Measurements from ENCODE around the gene OR10C1. TPM values are rescaled to one million over a fixed set of nuclear protein-coding genes. Genes with fewer than 3 reads are reported as not detected.

OR10C1 gene
- total and polyA plus RNA-seq, 10 of the 15 experiments (the other 5 are each of a cell fraction or from before 2014, with no cell fraction given) = not detected

DNA sequence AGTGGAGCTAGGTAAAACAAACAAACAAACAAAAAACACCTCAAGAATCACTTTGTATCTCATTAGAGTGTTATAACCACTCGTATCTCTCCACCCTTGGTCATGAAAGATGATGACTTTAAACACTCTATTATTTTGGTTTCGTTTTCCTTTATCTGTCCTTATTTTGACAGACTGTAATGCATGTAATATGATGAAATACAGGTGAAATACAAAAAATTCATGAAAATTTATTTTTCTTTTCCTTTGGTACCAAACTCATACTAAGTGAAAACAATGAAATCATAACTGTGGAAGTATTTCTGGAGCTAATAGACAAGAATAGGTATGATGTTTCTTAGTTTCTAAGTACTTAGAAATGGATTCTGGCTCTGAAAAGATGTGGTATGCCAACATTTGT is 39.6 kb upstream of the OR10C1 start:
- in situ Hi-C loops (cut with MboI) (no loop called here), intact Hi-C loops (cut with micrococcal nuclease; ENCODE audit: unreplicated experiment) (no loop called here)
- FAIRE-seq (no peak), ATAC-seq (no peak), DNase-seq (ENCODE audit: low read depth, low spot score) (no peak)
- H4K20me1 ChIP-seq (ENCODE audit: control insufficient read depth, insufficient read depth) = no peaks in the 10 kb centered on the region
- H3K9ac ChIP-seq (ENCODE audit: control insufficient read depth, insufficient read depth, low read length) = no peak overlapping the region
- H3K4me1 ChIP-seq (ENCODE audit: control insufficient read depth, insufficient read depth, low read length) = no peaks in the 10 kb centered on the region
- RAD21 ChIA-PET (ENCODE audit: unreplicated experiment) = no interaction called here
- 33% methylated on average over 2 of the region's 2 CpGs for WGBS (ENCODE audit: insufficient coverage, insufficient replicate concordance, low lambda C conversion rate, missing lambda C conversion rate)
- TF ChIP-seq SMAD5 (IDR thresholded peaks at IDR 0.05; ENCODE audit: low read depth) (no peak), FOXK2 (IDR thresholded peaks at IDR 0.05) (no peak), EZH2 (IDR thresholded peaks at IDR 0.05; ENCODE audit: borderline replicate concordance, control insufficient read depth, low read depth, low read length) (no peak), MXI1 (IDR thresholded peaks at IDR 0.05; ENCODE audit: low read depth, low read length) (no peak), STAT3 (IDR thresholded peaks at IDR 0.05; ENCODE audit: low read depth, low read length) (no peak), JUNB (IDR thresholded peaks at IDR 0.05) (no peak), HDAC6 (IDR thresholded peaks at IDR 0.05; ENCODE audit: unreplicated experiment) (no peak), BMI1 (IDR thresholded peaks at IDR 0.05; ENCODE audit: borderline replicate concordance) (no peak), BHLHE40 (IDR thresholded peaks at IDR 0.05; ENCODE audit: borderline replicate concordance in 1 of 2, low read depth in 2 of 2, low read length in 1 of 2) (no peak), EGR1 (IDR thresholded peaks at IDR 0.05; ENCODE audit: borderline replicate concordance in 1 of 2, low read depth in 2 of 2, low read length in 2 of 2) (no peak)
- TF ChIP-seq, protein P1, sequence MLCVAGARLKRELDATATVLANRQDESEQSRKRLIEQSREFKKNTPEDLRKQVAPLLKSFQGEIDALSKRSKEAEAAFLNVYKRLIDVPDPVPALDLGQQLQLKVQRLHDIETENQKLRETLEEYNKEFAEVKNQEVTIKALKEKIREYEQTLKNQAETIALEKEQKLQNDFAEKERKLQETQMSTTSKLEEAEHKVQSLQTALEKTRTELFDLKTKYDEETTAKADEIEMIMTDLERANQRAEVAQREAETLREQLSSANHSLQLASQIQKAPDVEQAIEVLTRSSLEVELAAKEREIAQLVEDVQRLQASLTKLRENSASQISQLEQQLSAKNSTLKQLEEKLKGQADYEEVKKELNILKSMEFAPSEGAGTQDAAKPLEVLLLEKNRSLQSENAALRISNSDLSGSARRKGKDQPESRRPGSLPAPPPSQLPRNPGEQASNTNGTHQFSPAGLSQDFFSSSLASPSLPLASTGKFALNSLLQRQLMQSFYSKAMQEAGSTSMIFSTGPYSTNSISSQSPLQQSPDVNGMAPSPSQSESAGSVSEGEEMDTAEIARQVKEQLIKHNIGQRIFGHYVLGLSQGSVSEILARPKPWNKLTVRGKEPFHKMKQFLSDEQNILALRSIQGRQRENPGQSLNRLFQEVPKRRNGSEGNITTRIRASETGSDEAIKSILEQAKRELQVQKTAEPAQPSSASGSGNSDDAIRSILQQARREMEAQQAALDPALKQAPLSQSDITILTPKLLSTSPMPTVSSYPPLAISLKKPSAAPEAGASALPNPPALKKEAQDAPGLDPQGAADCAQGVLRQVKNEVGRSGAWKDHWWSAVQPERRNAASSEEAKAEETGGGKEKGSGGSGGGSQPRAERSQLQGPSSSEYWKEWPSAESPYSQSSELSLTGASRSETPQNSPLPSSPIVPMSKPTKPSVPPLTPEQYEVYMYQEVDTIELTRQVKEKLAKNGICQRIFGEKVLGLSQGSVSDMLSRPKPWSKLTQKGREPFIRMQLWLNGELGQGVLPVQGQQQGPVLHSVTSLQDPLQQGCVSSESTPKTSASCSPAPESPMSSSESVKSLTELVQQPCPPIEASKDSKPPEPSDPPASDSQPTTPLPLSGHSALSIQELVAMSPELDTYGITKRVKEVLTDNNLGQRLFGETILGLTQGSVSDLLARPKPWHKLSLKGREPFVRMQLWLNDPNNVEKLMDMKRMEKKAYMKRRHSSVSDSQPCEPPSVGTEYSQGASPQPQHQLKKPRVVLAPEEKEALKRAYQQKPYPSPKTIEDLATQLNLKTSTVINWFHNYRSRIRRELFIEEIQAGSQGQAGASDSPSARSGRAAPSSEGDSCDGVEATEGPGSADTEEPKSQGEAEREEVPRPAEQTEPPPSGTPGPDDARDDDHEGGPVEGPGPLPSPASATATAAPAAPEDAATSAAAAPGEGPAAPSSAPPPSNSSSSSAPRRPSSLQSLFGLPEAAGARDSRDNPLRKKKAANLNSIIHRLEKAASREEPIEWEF (IDR thresholded peaks at IDR 0.05; ENCODE audit: insufficient replicate concordance, low read depth, low read length) = no peak
- H2AFZ ChIP-seq (ENCODE audit: control insufficient read depth, low read depth, low read length) = no peak overlapping the region
- no peaks in the 10 kb centered on the region for H3K27me3 ChIP-seq (replicated peaks in 1 of 2; ENCODE audit: control insufficient read depth in 2 of 2, insufficient read depth in 2 of 2, low read length in 1 of 2)
- H3K9me3 ChIP-seq (replicated peaks; ENCODE audit: control insufficient read depth, insufficient read depth, low read length) = no peaks in the 10 kb centered on the region
- SMC1A ChIA-PET (ENCODE audit: uncharacterized antibody, unreplicated experiment) = interaction anchor here (0.8 kb wide), 1 partner anchor 123 kb away, joined by 6 read pairs; no protein-coding TSS in a partner anchor
- H3K27ac ChIP-seq (ENCODE audit: control insufficient read depth, insufficient read depth) = no peak overlapping the region
- no TSS peak for BruUV-seq (replicated peaks)
- CTCF ChIA-PET = interaction anchor here (1.1 kb wide), 1 partner anchor 13 kb away, joined by 4 read pairs; no protein-coding TSS in a partner anchor
- H3K4me3 ChIP-seq = no peak overlapping the region
- H3K36me3 ChIP-seq (ENCODE audit: control insufficient read depth in 2 of 2, insufficient read depth in 2 of 2, low read length in 1 of 2) = no peaks in the 10 kb centered on the region
- no peak overlapping the region for H3K4me2 ChIP-seq (ENCODE audit: control insufficient read depth, insufficient read depth)
- H3K79me2 ChIP-seq (ENCODE audit: control insufficient read depth, insufficient read depth, low read length) = no peaks in the 10 kb centered on the region
- POLR2A ChIA-PET = no interaction called here
